ENCODE data around the gene LRRC40.

The LRRC40 gene

DNA sequence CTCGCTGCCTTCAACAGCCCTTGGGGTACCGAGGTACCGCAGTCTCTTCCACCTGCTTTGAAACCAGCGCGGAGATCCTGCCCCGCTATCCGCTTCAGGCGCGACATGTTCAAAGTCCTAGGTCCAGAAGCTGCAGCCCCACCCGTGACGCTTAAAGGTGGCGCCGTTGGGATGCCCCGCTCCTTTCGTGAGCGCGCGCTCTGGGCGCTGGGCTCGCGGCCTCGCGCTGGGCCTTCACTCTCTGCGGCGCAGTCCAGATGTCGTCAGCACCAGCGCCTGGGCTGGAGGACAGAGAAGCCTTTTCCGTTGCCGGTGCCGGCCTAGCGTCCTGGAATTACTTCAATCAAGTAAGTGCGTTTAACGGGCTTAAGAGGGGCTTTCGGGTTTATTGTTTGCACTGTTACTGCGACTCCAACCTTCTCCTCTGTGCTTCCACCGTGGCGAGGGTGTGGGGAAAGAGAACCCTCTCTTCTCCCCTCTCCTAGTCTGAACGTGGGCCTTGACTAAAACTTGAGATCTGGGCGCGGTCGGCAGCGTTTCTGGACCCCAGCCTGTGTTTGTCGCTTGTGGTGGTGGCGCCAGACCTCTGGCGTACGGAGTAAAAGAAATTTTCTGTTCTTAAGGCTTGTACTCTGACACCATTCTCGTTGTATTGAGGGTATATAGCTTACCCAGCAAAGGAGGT is at the start of gene LRRC40 (continued):
- no peak for TF ChIP-seq ZSCAN23 (tag by site-specific recombination; IDR thresholded peaks at IDR 0.05)
- no peak for TF ChIP-seq HOXC10 (CRISPR knock-in tag; IDR thresholded peaks at IDR 0.05)
- no peak for TF ChIP-seq ZNF785 (tag by site-specific recombination; IDR thresholded peaks at IDR 0.05)
- TF ChIP-seq ZNF133 (tag by site-specific recombination; IDR thresholded peaks at IDR 0.05): no peak
- TF ChIP-seq ZNF501 (tag by site-specific recombination; IDR thresholded peaks at IDR 0.05): peak; percentile 84
- TF ChIP-seq, protein P1, sequence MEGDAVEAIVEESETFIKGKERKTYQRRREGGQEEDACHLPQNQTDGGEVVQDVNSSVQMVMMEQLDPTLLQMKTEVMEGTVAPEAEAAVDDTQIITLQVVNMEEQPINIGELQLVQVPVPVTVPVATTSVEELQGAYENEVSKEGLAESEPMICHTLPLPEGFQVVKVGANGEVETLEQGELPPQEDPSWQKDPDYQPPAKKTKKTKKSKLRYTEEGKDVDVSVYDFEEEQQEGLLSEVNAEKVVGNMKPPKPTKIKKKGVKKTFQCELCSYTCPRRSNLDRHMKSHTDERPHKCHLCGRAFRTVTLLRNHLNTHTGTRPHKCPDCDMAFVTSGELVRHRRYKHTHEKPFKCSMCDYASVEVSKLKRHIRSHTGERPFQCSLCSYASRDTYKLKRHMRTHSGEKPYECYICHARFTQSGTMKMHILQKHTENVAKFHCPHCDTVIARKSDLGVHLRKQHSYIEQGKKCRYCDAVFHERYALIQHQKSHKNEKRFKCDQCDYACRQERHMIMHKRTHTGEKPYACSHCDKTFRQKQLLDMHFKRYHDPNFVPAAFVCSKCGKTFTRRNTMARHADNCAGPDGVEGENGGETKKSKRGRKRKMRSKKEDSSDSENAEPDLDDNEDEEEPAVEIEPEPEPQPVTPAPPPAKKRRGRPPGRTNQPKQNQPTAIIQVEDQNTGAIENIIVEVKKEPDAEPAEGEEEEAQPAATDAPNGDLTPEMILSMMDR (tag by site-specific recombination; IDR thresholded peaks at IDR 0.05): peak; percentile 40
- TF ChIP-seq, protein P2, sequence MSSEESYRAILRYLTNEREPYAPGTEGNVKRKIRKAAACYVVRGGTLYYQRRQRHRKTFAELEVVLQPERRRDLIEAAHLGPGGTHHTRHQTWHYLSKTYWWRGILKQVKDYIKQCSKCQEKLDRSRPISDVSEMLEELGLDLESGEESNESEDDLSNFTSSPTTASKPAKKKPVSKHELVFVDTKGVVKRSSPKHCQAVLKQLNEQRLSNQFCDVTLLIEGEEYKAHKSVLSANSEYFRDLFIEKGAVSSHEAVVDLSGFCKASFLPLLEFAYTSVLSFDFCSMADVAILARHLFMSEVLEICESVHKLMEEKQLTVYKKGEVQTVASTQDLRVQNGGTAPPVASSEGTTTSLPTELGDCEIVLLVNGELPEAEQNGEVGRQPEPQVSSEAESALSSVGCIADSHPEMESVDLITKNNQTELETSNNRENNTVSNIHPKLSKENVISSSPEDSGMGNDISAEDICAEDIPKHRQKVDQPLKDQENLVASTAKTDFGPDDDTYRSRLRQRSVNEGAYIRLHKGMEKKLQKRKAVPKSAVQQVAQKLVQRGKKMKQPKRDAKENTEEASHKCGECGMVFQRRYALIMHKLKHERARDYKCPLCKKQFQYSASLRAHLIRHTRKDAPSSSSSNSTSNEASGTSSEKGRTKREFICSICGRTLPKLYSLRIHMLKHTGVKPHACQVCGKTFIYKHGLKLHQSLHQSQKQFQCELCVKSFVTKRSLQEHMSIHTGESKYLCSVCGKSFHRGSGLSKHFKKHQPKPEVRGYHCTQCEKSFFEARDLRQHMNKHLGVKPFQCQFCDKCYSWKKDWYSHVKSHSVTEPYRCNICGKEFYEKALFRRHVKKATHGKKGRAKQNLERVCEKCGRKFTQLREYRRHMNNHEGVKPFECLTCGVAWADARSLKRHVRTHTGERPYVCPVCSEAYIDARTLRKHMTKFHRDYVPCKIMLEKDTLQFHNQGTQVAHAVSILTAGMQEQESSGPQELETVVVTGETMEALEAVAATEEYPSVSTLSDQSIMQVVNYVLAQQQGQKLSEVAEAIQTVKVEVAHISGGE (tag by site-specific recombination; conservative IDR thresholded peaks at IDR 0.05; ENCODE audit: low read depth): peak; percentile 21; the same call in 1 of the 2 replicates
- TF ChIP-seq BCL11B (tag by site-specific recombination; IDR thresholded peaks at IDR 0.05; ENCODE audit: low read depth): no peak
- TF ChIP-seq ZNF169 (tag by site-specific recombination; IDR thresholded peaks at IDR 0.05): no peak
- TF ChIP-seq, protein P3, sequence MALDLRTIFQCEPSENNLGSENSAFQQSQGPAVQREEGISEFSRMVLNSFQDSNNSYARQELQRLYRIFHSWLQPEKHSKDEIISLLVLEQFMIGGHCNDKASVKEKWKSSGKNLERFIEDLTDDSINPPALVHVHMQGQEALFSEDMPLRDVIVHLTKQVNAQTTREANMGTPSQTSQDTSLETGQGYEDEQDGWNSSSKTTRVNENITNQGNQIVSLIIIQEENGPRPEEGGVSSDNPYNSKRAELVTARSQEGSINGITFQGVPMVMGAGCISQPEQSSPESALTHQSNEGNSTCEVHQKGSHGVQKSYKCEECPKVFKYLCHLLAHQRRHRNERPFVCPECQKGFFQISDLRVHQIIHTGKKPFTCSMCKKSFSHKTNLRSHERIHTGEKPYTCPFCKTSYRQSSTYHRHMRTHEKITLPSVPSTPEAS (tag by site-specific recombination; IDR thresholded peaks at IDR 0.05): no peak; the same call in 1 of the 2 replicates
- no peak for TF ChIP-seq OVOL3 (tag by site-specific recombination; IDR thresholded peaks at IDR 0.05)
- peak; percentile 37; the same call in 1 of the 2 replicates for TF ChIP-seq KLF16 (tag by site-specific recombination; IDR thresholded peaks at IDR 0.05)
- no peak for TF ChIP-seq ZFHX2 (tag by site-specific recombination; conservative IDR thresholded peaks at IDR 0.05)
- no peak for TF ChIP-seq ZNF302 (tag by site-specific recombination; IDR thresholded peaks at IDR 0.05; ENCODE audit: low read depth)
- 0 out of 2 replicates have a peak, but pooled peaks have one; percentile 18 for TF ChIP-seq ZNF146 (tag by site-specific recombination; IDR thresholded peaks at IDR 0.05)
- TF ChIP-seq HOXD13 (CRISPR knock-in tag; IDR thresholded peaks at IDR 0.05; ENCODE audit: borderline replicate concordance): no peak
- 0 out of 2 replicates have a peak, but pooled peaks have one; percentile 37 for TF ChIP-seq ZBTB21 (tag by site-specific recombination; IDR thresholded peaks at IDR 0.05)
- TF ChIP-seq ZNF654 (tag by site-specific recombination; IDR thresholded peaks at IDR 0.05; ENCODE audit: low read depth): no peak
- TF ChIP-seq, protein P4, sequence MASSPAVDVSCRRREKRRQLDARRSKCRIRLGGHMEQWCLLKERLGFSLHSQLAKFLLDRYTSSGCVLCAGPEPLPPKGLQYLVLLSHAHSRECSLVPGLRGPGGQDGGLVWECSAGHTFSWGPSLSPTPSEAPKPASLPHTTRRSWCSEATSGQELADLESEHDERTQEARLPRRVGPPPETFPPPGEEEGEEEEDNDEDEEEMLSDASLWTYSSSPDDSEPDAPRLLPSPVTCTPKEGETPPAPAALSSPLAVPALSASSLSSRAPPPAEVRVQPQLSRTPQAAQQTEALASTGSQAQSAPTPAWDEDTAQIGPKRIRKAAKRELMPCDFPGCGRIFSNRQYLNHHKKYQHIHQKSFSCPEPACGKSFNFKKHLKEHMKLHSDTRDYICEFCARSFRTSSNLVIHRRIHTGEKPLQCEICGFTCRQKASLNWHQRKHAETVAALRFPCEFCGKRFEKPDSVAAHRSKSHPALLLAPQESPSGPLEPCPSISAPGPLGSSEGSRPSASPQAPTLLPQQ (tag by site-specific recombination; IDR thresholded peaks at IDR 0.05): peak; percentile 80
- peak; percentile 78 for TF ChIP-seq ZNF76 (tag by site-specific recombination; IDR thresholded peaks at IDR 0.05; ENCODE audit: borderline replicate concordance, low read depth)
- TF ChIP-seq ZNF138 (tag by site-specific recombination; IDR thresholded peaks at IDR 0.05; ENCODE audit: borderline replicate concordance): no peak
- no peak for TF ChIP-seq ZNF623 (tag by site-specific recombination; IDR thresholded peaks at IDR 0.05)
- TF ChIP-seq ZNF335 (tag by site-specific recombination; conservative IDR thresholded peaks at IDR 0.05): peak; percentile 99
- TF ChIP-seq ZNF830 (tag by site-specific recombination; IDR thresholded peaks at IDR 0.05; ENCODE audit: low read depth): no peak
- peak; percentile 95 for TF ChIP-seq ZNF561 (tag by site-specific recombination; IDR thresholded peaks at IDR 0.05; ENCODE audit: borderline replicate concordance)
- TF ChIP-seq ZNF292 (tag by site-specific recombination; IDR thresholded peaks at IDR 0.05; ENCODE audit: borderline replicate concordance, low read depth): no peak
- no peak for TF ChIP-seq ZNF184 (tag by site-specific recombination; IDR thresholded peaks at IDR 0.05)
- TF ChIP-seq, protein P5, sequence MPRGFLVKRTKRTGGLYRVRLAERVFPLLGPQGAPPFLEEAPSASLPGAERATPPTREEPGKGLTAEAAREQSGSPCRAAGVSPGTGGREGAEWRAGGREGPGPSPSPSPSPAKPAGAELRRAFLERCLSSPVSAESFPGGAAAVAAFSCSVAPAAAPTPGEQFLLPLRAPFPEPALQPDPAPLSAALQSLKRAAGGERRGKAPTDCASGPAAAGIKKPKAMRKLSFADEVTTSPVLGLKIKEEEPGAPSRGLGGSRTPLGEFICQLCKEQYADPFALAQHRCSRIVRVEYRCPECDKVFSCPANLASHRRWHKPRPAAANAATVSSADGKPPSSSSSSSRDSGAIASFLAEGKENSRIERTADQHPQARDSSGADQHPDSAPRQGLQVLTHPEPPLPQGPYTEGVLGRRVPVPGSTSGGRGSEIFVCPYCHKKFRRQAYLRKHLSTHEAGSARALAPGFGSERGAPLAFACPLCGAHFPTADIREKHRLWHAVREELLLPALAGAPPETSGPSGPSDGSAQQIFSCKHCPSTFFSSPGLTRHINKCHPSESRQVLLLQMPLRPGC (tag by site-specific recombination; IDR thresholded peaks at IDR 0.05): no peak; the same call in none of the 2 replicates
- TF ChIP-seq, protein P6, sequence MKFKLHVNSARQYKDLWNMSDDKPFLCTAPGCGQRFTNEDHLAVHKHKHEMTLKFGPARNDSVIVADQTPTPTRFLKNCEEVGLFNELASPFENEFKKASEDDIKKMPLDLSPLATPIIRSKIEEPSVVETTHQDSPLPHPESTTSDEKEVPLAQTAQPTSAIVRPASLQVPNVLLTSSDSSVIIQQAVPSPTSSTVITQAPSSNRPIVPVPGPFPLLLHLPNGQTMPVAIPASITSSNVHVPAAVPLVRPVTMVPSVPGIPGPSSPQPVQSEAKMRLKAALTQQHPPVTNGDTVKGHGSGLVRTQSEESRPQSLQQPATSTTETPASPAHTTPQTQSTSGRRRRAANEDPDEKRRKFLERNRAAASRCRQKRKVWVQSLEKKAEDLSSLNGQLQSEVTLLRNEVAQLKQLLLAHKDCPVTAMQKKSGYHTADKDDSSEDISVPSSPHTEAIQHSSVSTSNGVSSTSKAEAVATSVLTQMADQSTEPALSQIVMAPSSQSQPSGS (tag by site-specific recombination; IDR thresholded peaks at IDR 0.05; ENCODE audit: low read depth): no peak
- TF ChIP-seq ZNF677 (tag by site-specific recombination; IDR thresholded peaks at IDR 0.05): no peak

Data from HEK293 (cell line).